Suprapubic skin (tissue), 4 donors: ENCODE results near the gene RNF41. TPM values are rescaled to one million over a fixed set of nuclear protein-coding genes. Genes with fewer than 3 reads are reported as not detected.

Experiments used
- DNase-seq, 2 donors: peaks; one replicate each; pipeline ENCODE4 v3.0.0-alpha.2; 2019; ENCODE audit warnings: low spot score in 2 of 2
- H3K27ac ChIP-seq: fragments of 200-600 bp; sonication (generic); one replicate; pipeline ENCODE4 v1.5.1; 2019
- H3K27me3 ChIP-seq: fragments of 200-600 bp; sonication (generic); one replicate; pipeline ENCODE4 v1.5.1; 2019
- H3K36me3 ChIP-seq: fragments of 200-600 bp; sonication (generic); one replicate; pipeline ENCODE4 v1.5.1; 2019
- H3K4me1 ChIP-seq: fragments of 200-600 bp; sonication (generic); one replicate; pipeline ENCODE4 v1.5.1; 2019
- H3K4me3 ChIP-seq: fragments of 200-600 bp; sonication (generic); one replicate; pipeline ENCODE4 v1.5.1; 2019; ENCODE audit warnings: mild to moderate bottlenecking
- H3K9me3 ChIP-seq: fragments of 200-600 bp; sonication (generic); one replicate; pipeline ENCODE4 v1.5.1; 2019
- EP300 ChIP-seq: sonication (generic); formaldehyde crosslinking; IDR thresholded peaks from one replicate; pipeline ENCODE4 v1.6.1; 2017; ENCODE audit warnings: antibody characterized with exemption
- POLR2A ChIP-seq, 2 donors: fragments of 450-650 bp; IDR thresholded peaks; one replicate each; pipeline ENCODE4 v1.6.1; 2017; ENCODE audit warnings: antibody characterized with exemption in 2 of 2, mild to moderate bottlenecking in 2 of 2, moderate library complexity in 2 of 2
- POLR2AphosphoS5 ChIP-seq, 3 donors: sonication (generic); formaldehyde crosslinking; IDR thresholded peaks; one replicate each; pipeline ENCODE4 v1.6.1; 2017; ENCODE audit warnings: antibody characterized with exemption in 3 of 3
- WGBS: methylation state at CpG from one replicate; pipeline ENCODE4 v1.1.5; 2018; 5-methylcytosine and 5-hydroxymethylcytosine counted together
- total RNA-seq, 4 donors: library from RNA; depleted of rRNA; stranded (reverse); fragments of >200 nt; gene quantifications; one replicate each; pipeline ENCODE4 v1.1.0, GENCODE V29; 2016
- TF ChIP-seq, protein P1 (sequence below), 2 donors: fragments of 200-600 bp in 1 of 2; fragments of 450-650 bp in 1 of 2; sonication (generic) in 1 of 2; IDR thresholded peaks; one replicate each; pipeline ENCODE4 v1.5.1; 2016 to 2019; ENCODE audit warnings: antibody characterized with exemption in 2 of 2, mild to moderate bottlenecking in 1 of 2, moderate library complexity in 1 of 2

The RNF41 gene
- total RNA-seq, 4 donors from 2014 or later = 28.4 to 60.6 (median 35.8) TPM

DNA sequence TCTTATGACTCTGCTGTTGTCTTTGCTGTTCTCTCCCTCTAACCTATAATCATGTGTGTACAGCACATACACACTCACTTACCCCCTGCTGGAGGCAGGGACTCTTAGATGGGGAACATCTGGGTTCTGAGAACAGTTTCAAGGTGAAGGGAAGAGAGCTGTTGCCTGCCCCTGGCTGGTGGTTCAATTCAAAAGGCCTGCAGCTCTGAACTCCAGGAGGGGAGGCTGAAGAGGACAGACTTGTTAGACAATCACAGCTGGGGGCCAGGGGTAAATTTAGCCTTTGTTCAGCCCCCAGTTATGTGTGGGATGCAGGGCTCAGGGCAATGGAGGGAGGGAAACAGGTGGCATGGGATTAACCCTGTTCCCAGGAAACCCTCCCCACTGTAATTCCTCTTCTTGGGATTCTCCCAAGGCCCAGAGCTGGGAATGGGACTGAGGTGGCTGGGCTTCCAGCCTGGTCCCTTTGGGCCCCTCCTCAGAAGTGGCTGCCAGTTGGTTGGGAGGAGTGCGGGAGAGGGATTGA lies 67.4 kb downstream of the RNF41 start:
- TF ChIP-seq, protein P1, sequence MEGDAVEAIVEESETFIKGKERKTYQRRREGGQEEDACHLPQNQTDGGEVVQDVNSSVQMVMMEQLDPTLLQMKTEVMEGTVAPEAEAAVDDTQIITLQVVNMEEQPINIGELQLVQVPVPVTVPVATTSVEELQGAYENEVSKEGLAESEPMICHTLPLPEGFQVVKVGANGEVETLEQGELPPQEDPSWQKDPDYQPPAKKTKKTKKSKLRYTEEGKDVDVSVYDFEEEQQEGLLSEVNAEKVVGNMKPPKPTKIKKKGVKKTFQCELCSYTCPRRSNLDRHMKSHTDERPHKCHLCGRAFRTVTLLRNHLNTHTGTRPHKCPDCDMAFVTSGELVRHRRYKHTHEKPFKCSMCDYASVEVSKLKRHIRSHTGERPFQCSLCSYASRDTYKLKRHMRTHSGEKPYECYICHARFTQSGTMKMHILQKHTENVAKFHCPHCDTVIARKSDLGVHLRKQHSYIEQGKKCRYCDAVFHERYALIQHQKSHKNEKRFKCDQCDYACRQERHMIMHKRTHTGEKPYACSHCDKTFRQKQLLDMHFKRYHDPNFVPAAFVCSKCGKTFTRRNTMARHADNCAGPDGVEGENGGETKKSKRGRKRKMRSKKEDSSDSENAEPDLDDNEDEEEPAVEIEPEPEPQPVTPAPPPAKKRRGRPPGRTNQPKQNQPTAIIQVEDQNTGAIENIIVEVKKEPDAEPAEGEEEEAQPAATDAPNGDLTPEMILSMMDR (IDR thresholded peaks at IDR 0.05) = no peak
- TF ChIP-seq POLR2A (IDR thresholded peaks at IDR 0.05) (no peak), POLR2AphosphoS5 (IDR thresholded peaks at IDR 0.05) (no peak), EP300 (no peak)
- Histone ChIP-seq H3K27me3 (no peaks in the 10 kb centered on the region), H3K4me3 (no peak overlapping the region), H3K27ac (no peak overlapping the region), H3K9me3 (no peaks in the 10 kb centered on the region), H3K36me3 (no peaks in the 10 kb centered on the region), H3K4me1 (peaks cover 42% of the 10 kb centered on the region)
- WGBS = 92% methylated on average over 1 of the region's 1 CpG
- no peak for DNase-seq

DNA sequence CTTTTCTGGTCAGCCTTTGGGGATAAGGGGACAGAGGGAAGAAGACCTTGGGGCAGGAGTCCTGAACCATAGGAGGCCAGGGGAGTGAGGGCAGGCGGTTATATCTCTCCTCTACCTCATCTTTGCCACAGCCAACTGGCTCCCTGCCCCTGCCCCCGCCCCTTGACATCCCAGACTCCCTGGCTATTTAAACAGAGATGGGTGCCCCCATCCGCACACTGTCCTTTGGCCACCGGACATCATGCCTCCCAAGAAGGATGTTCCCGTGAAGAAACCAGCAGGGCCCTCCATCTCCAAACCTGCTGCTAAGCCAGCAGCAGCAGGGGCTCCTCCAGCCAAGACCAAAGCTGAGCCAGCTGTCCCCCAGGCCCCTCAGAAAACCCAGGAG lies 68.0 kb downstream of the RNF41 start:
- 85% methylated on average over 4 of the region's 5 CpGs for WGBS
- Histone ChIP-seq H3K36me3 (no peaks in the 10 kb centered on the region), H3K9me3 (no peaks in the 10 kb centered on the region), H3K27ac (no peak overlapping the region), H3K27me3 (no peaks in the 10 kb centered on the region), H3K4me3 (no peak overlapping the region), H3K4me1 (peaks cover 38% of the 10 kb centered on the region)
- TF ChIP-seq POLR2A (IDR thresholded peaks at IDR 0.05) (no peak), EP300 (no peak), POLR2AphosphoS5 (IDR thresholded peaks at IDR 0.05) (no peak)
- TF ChIP-seq, protein P1 (IDR thresholded peaks at IDR 0.05) = no peak
- DNase-seq = no peak

DNA sequence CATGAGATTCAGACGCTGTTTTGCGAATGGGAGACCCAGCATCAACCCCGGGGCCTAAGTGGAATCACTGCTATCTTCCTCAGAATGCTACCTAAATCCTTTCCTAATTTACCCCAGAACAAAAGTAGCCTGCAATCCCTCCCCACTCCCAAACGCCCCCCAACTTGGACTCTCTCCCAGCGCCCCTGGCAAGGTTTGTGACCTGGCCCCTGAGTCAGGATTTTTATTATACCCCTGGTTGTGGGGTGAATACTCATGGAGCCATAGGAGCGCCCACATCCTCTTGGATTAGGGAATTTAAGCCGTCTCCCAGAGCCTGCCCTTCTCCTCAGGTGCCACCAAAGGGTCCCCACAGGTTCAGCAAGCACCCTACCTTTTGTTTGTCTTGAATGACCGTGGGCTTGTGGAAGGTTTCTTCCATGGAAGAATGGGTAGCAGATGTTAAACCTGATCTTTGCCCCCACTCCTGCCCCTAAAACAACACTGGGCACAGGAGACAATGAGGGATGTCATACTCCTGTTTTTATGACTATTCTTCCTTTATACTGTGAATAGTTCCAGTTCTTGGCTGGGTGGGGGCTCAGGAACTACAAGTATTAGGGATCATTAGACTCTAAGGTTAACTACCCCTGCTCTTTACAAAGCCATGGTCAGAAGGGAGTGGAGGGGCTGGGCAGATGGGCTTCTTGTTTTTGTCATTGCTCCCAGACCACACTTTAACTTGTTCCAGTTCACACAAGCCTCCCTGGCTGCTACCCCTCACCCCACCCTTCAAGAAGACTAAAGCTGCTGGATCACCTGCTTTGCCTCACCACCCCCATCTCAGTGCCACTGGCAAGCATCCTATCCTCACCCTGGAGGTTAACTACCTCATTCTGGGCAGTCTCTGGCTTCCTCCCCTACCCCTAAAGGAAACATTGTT lies 68.7 kb downstream of the RNF41 start:
- H3K27me3 ChIP-seq = no peaks in the 10 kb centered on the region
- peak overlapping the region; percentile 62 for H3K4me3 ChIP-seq
- no peak for TF ChIP-seq POLR2A (IDR thresholded peaks at IDR 0.05)
- TF ChIP-seq EP300 = no peak
- TF ChIP-seq, protein P1 (IDR thresholded peaks at IDR 0.05) = no peak
- no peak for TF ChIP-seq POLR2AphosphoS5 (IDR thresholded peaks at IDR 0.05)
- H3K36me3 ChIP-seq = no peaks in the 10 kb centered on the region
- 10% methylated on average over 8 of the region's 8 CpGs for WGBS
- no peak for DNase-seq
- no peaks in the 10 kb centered on the region for H3K9me3 ChIP-seq
- peaks cover 38% of the 10 kb centered on the region for H3K4me1 ChIP-seq
- no peak overlapping the region for H3K27ac ChIP-seq

Other genes starting within 250 kb of the RNF41 start
- 100 to 1,000 TPM in 3 of 4 donors, 10 to 100 TPM in 1; 97.1 to 143 (median 114) TPM for gene RAB5B, start 247.8 kb downstream of the RNF41 start, total RNA-seq
- 10 to 100 TPM; 18.7 to 25.6 (median 22.9) TPM for gene SUOX, start 224.6 kb downstream of the RNF41 start, total RNA-seq
- gene IKZF4, start 200.9 kb downstream of the RNF41 start, total RNA-seq = 10 to 100 TPM in 1 of 4 donors, 1 to 10 TPM in 3; 3.2 to 10.5 (median 3.8) TPM
- 1,000 to 10,000 TPM in 2 of 4 donors, 100 to 1,000 TPM in 2; 600 to 3,046 (median 910) TPM for gene RPS26, start 180.0 kb downstream of the RNF41 start, total RNA-seq
- gene ERBB3, start 141.8 kb downstream of the RNF41 start, total RNA-seq = 100 to 1,000 TPM; 147 to 226 (median 181) TPM
- gene PA2G4, start 117.4 kb downstream of the RNF41 start, total RNA-seq = 100 to 1,000 TPM; 103 to 153 (median 117) TPM
- gene RPL41, start 105.3 kb downstream of the RNF41 start, total RNA-seq = 1,000 to 10,000 TPM; 2,523 to 6,346 (median 5,689) TPM
- 1 to 10 TPM; 2.1 to 5.6 (median 3.4) TPM for gene ZC3H10, start 103.7 kb downstream of the RNF41 start, total RNA-seq
- 100 to 1,000 TPM in 2 of 4 donors, 10 to 100 TPM in 2; 73.1 to 128 (median 103) TPM for gene ESYT1, start 93.7 kb downstream of the RNF41 start, total RNA-seq
- 10 to 100 TPM; 28.3 to 37.4 (median 28.5) TPM for gene MYL6B, start 69.3 kb downstream of the RNF41 start, total RNA-seq
- gene MYL6, start 63.6 kb downstream of the RNF41 start, total RNA-seq = 1,000 to 10,000 TPM in 1 of 4 donors, 100 to 1,000 TPM in 3; 773 to 1,142 (median 915) TPM
- gene SMARCC2, start 32.4 kb downstream of the RNF41 start, total RNA-seq = 100 to 1,000 TPM in 2 of 4 donors, 10 to 100 TPM in 2; 53.6 to 137 (median 85.9) TPM
- gene NABP2, start 2.4 kb upstream of the RNF41 start, total RNA-seq = 10 to 100 TPM; 13.3 to 23.7 (median 20.1) TPM
- 1 to 10 TPM in 2 of 4 donors, not detected in 2; 1.3 to 2.4 TPM for gene SLC39A5, start 8.1 kb upstream of the RNF41 start, total RNA-seq
- gene ANKRD52, start 36.5 kb upstream of the RNF41 start, total RNA-seq = 10 to 100 TPM; 20.3 to 33.6 (median 24.6) TPM
- 10 to 100 TPM in 1 of 4 donors, 1 to 10 TPM in 3; 3.4 to 17.0 (median 7.6) TPM for gene COQ10A, start 45.0 kb upstream of the RNF41 start, total RNA-seq
- 100 to 1,000 TPM; 176 to 218 (median 179) TPM for gene CS, start 78.4 kb upstream of the RNF41 start, total RNA-seq
- 10 to 100 TPM; 36.4 to 51.4 (median 42.4) TPM for gene CNPY2, start 94.1 kb upstream of the RNF41 start, total RNA-seq
- gene PAN2, start 112.1 kb upstream of the RNF41 start, total RNA-seq = 100 to 1,000 TPM in 1 of 4 donors, 10 to 100 TPM in 3; 27.2 to 141 (median 39.7) TPM
- gene IL23A, start 117.0 kb upstream of the RNF41 start, total RNA-seq = not detected
- 100 to 1,000 TPM in 3 of 4 donors, 10 to 100 TPM in 1; 93.8 to 182 (median 111) TPM for gene STAT2, start 138.2 kb upstream of the RNF41 start, total RNA-seq
- not detected for gene APOF, start 140.9 kb upstream of the RNF41 start, total RNA-seq
- gene TIMELESS, start 227.5 kb upstream of the RNF41 start, total RNA-seq = 1 to 10 TPM; 5.4 to 7.1 (median 6.2) TPM
- not detected for gene MIP, start 232.7 kb upstream of the RNF41 start, total RNA-seq
- 1 to 10 TPM; 2.8 to 4.8 (median 2.9) TPM for gene SPRYD4, start 246.7 kb upstream of the RNF41 start, total RNA-seq